GM18499 (cell line): ENCODE results near the gene GALNT18.
"Not testable (repeated sequence)": the region's sequence is repeated elsewhere in the genome, so short reads cannot be mapped to it uniquely, and the experiment has no call there.

Experiments
- ATAC-seq: cut with Tn5 transposase; IDR thresholded peaks from one replicate; pipeline ENCODE4 v1.9.1; 2021; ENCODE audit warnings: moderate number of reproducible peaks; ENCODE audit not compliant: insufficient read depth, unreplicated experiment

Gene GALNT18

DNA sequence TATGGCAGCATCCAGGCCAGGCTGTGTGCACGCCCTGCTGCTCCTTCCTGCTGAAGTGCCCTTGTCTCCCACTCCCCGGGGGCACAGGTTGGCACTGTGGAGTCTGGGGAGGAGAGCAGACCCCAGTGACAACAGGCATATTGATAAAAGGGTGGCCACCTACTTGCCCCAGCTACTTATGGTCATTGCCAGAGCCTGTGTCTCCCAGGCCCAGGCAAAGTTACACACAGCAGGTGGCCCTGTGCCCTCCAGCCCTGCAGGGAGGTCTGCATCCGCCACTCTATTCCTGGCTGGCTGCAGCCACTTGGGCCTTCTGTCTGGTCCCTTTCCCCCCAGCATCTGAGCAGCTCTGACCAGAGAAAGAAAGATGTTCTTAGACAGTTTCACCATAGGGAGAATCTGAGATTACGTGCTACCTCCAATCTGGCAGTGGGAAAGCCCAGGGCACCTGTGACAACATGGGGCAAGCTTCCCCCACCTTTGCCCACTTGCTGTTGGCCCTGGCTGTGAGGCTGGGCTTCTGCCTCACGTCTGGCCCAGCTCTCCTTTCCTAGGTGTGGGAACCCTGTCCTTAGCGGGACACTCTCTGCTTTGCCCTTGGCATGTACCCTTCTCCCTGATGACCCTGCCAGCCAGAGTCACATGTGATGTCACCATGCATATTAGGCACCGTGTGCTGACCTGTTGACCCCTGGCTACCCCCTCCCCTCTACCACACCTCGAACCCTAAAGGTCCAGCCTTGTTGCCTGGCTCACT is 243.4 kb downstream of the GALNT18 start:
- ATAC-seq, result no peak

DNA sequence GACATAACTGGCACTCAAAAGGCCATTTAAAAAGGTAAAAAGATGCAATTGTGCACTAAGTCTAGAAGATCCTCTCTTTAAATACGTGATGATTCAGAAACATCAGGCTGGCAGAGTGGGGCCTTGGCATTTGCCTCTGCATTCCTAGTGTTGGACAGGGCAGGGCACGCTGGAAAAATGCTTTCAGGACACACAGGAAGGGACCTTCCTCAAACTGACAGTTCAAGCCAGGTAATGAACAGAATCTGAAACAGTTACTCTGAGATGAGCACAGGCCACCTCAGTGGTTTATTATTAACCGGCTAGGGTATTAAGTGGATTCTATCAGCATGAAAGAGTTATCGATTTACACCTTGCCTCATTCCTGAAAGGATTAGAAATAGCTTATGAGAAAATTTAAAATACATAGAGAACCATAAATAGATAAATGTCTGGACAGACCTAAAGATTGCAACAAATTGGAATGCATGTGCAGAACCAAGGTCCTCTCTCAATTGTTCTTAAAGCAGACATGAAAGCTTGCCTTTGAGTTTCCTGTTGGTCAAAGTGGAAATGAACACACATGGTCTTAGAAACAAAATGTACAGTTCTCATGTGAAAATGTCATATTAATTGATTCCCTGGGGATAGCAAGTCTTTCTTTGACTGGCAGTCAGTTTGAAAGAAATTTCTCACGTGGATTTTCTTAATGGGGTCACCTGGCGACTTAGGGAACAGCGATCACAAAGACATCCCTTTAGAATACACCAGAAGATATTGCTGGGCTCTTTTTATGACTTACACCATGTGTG is 247.3 kb downstream of the GALNT18 start:
- ATAC-seq, result no peak

DNA sequence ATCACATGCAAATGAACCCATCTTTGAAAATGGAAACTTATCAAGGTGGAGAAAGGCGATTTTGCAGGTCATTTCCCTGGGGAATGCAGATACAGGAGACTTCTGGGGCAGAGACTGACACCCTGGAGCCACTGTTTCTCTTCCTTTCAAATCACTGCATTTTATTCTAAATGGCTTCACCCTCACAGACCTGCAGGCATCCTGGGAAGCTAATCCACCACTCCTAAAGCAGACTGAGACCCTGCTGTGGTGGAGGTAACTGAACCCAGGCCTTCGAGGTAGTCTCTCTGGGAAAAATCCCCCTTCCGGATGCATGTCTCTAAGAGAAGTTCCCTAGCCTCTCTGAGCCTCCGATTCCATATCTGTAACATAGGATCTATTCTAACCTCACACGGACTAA is 247.9 kb downstream of the GALNT18 start:
- no peak for ATAC-seq

DNA sequence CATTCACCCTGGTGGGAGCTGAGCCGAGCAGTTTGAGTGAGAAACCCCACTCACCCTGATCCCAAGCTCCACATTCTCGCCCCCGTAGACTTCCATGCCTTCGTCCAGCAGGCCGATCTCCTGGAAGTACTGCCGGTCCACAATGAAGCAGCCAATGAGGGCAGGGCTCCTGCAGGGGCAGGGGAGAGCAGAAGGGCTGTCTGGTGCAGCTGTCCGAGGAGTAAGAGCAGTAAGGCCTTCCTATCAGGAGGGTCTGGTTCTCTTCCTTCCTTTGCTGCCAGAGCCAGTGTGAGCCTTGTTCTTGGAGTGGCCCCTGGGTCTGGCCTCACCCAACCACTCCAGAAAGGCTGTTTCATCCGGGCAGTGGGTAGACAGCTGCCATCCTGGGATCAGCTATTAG is 249.3 kb downstream of the GALNT18 start:
- ATAC-seq, result no peak

DNA sequence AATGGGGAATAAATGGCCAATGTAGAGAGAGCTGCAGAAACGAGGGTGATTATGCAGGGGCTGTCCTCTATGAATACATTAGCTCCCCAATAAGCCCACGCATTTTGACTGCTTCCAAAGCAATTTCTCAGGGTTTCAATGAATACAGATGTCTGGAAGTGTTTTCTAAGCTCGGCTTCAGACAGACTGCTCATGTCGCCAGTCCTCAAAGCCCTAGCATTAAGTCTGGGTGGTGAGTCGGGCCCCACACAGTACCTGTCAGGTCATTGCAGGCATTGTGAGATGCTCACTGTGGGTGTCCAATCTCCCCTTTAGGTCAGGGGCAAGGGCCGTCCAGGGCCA is 250.9 kb downstream of the GALNT18 start:
- no peak for ATAC-seq

DNA sequence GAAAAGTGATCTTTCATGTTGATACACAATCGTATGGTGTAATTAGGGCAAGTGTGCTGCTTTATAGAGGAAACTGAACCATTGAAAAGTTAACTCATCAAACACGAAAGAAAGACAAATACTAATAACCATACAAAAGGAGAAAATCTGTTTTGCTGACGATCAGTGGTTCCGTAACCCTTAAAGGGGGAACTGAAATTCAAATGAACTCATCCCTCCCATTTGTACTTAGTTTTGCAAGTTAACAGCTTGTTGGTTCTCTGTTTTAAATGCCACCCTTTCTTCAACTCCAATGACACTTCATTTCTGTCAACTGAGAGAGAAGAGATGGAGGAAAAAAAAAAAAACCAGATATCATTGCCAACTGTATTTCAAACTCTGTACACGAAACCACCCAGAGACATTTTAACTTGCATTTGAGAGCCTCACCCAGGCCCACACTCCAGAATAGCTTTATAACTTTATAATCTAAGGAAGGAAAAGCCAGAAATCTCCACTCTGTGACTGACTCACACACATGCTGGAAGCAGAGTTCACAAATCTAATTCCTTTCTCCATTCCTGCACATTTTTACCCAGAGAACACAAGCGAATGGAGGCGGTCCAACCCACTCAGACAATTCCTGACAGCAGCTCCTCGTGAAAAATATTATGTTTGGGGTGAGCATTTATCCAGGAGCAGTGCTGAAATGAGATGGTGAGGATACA is 251.4 kb downstream of the GALNT18 start:
- no peak for ATAC-seq

DNA sequence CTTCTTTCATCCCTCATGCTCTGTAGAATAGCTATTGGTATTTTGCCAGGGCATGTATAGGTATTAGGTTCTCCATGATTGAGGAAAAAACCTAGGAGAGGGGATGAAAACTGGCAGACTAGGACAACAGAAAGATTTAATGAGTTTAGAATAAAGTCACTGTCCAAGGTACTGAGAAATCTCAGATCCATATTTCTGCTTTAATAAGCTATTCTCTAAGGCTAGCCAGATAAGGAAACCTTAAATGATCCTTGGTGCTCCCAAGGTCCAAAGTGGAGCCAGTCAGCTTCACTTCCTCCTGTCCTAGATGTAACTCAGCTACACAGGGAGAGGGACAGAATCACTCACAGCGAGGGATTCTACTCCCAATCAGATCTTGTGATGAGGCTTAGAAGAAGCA is 255.0 kb downstream of the GALNT18 start:
- ATAC-seq, result no peak

DNA sequence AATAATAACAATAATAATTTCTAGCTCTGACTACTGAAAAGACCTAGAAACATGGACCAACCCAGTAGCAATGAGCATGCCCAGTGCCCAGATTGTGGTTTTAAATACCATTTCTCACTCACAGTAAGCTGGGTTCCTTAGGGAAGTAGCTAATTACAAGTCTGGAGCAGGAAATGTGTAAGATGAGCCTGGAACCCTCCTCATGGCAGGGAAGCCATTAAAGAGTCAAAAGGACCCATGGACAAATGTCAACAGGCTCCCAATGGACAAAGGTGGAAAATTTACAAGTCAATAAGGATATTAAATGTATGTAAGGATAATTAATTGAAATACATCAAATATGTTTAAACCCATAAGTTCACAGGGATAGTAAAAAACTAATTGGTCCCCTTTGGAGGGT is 258.1 kb downstream of the GALNT18 start:
- no peak for ATAC-seq

DNA sequence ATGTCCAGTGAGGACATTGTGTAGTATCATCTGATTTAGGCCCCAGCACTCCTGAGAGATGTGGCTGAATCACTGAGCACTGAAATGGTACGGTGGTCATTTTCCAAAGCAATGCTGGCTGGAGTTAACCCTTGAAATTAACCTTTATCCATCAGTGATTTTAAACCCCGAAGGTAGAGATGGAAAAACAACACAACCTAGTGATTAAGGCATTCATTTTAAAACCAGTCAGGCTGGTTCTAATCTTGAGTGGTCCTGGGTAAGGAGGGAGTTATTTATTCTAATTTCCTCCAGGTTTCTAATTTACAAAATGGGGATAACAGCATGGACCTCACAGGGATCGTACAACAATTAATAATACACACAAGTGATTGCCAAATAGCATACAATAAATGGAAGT is 262.2 kb downstream of the GALNT18 start:
- no peak for ATAC-seq

DNA sequence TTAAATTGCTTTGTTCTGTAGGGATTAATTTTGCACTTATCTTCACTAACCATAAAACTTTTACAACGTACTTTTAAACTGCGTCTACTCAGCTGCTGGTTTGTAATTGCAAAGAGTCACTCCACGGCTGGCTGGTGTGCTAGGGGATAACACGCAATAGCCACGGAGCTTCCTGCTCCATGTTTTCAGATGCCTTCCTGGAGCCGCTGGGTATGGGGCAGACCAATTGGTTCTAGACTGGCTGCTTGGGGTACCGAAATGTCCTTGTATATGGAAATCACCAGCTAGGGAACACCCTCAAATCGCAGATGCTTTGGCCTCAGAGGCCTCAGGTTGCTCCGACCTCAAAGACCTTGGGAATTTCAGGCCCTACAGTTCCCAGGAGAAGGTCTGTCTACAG is 265.0 kb downstream of the GALNT18 start:
- no peak for ATAC-seq

DNA sequence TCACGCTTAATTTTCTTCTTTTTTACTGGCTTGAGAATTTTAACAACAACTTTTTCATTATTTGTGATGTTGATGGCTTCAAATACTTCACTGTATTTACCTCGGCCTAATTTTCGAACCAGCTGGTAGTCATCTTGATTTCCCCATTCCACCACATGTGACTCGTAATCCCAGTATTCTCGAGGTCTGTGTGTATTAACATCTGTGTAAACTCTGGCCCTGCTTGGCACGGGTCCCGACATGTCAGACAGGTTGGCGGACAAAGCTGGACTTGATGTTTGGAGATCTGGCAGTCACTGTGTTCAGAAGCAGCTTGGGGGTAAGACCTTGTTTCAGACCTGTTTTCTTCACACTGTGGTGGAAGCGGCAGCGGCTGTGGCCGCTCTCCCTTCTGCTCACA is 268.9 kb downstream of the GALNT18 start, which contains the start of gene CSNK2A3:
TSS of gene CSNK2A3 (minus strand) at position 373 of the 400 bp plus-strand sequence. CDS start at position 242, 131 bp downstream.
- ATAC-seq, result not testable (repeated sequence)

DNA sequence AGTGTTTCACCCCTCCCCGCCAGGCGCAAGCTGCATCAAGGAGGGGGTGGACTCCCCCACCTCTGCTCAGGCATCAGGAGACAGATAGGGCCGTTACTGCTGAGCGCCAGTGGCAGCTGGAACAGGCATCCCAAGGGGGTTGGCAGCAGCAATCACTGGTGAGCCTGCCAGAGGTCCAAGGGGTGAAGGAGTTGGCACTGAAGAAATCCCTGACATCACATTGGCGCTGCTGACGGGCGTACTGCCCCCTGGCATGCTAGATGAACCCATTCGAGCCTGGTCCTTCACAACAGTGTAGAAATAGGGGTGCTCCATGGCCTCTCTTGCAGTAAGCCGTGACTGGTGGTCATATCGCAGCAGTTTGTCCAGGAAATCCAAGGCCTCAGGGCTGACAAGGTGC is 270.0 kb downstream of the GALNT18 start:
- not testable (repeated sequence) for ATAC-seq

DNA sequence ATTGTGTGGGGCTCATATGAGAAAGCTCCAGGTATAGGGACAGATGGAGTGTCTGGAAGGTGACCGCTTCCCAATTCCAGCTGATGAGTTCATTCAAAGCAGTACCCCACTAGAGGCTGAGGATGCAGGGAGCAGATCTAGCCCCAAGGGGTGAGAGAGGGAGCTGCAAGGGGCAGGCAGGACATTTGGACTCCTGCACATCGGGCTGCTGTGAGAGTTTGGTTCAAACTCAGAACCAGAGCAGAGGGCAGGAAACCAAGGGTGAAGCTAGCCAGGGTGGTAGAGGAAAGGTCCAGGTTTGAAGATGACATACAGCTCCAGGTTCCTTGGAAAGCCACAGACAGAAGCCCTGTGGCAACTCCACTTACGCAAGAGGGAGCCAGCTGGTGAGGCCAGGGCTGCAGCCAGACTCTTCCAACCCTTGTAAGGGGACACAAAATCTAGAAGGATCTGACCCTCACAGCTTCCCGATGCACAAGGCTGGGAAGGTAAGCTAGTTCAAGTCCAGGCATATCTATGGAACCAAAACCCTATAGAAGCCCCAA is 270.7 kb downstream of the GALNT18 start:
- ATAC-seq, result no peak

DNA sequence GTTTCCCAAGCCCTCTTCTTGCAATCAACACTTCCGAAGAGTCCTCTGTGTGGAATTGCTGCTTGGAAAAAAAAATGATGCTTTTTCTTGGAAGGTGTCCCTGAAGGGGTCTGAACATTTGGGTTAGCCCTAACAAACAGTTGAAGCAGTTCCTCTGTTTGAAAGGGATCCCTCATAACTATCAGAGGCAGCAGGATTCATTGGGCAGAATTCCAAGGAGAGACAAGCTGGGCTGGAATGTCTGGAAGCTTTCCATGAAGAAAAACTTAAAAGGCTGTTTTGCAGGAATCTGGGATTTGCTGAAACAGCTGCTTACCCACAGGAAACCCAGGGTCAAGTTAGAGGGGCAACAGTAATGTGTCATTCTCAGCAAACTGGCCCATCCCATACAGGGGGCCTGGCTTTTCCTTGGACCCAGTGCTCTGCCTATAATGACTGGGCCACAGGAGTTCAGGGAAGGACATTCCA is 271.9 kb downstream of the GALNT18 start:
- no peak for ATAC-seq

DNA sequence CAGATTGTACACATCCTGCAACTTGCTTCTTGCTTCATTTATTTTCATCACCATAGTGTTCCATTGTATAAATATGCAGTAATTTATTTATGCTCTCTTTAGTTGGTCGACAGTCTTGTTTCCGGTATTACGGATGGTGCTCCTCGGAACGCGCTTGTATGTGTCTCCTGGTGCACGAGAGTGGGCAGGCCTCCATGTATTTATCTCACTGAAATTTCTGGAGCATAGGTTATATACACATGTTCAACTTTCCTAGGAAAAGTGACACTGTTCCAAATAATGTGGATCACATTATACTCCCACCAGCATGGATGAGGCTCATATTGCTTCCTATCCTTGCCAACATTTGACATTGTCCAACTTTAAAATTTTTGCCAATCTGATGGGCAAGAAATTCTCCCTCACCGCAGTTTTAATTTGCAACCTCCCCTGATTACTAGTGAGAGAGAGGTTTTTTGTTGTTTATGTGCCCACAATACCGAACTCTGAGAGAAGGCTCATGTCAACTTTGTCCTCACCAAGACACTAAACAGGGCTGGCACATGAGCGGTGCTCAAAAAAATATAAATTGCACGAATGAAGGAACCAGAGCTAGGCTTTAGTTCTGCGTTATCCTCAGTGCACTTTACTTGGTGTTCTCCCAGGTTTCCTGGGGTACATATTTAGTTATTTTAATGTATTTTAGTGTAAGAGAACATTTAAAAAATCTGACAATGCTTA is 272.5 kb downstream of the GALNT18 start:
- ATAC-seq, result no peak

DNA sequence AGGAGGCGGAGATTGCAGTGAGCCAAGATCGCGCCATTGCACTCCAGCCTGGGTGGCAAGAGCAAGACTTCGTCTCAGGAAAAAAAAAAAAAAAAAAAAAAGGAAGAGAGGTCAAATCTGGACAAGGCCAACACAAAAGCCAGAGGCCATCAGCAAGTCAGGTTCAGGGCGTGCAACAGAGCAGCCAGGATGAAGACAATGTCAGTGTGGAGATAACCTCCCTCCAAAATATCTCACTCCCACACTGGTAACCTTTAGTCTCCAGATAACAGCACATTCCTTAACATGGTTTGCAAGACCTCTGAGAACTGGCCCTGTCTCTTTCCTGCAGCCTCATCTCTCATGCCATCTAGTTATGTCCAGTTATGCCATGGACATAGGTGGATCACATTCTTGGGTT is 273.5 kb downstream of the GALNT18 start:
- ATAC-seq, result no peak

DNA sequence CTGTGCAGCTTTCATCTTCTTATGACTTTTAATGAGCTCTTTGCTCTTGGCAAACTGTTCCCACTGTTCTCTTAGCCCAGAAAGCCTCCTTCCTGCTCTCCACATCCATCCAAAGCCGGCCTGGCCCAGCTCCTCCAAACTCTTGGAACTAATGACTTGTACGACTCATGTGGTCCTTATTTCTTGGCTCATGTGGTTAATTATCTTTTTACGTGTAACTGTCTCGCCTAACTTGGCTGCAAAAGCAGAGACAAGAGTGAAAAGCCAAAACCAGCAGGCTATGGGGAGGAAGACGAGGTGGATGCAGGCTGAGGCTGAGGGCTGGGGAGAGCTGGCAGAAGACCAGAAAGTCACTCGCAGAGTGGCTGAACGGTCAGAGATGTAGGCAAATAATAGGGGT is 274.2 kb downstream of the GALNT18 start:
- ATAC-seq, result no peak

DNA sequence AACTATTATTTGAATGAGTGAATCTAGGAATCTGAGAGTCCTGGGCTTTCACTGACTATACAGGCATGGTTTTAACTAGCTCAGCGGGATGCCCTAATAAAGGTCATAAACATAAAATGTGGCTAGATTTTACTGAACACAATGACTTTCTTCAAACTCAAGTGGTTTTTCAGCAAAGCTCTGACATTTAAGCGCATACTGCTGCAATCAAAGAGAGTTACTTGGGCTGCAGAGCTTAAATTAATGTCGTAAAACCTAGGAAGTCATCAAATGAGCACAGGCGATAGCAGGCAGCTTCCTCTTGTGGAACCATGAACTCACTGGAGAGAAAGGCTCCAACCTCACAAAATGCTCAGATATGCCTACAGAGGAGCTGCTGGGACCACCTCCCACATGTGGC is 275.5 kb downstream of the GALNT18 start:
- ATAC-seq, result no peak

DNA sequence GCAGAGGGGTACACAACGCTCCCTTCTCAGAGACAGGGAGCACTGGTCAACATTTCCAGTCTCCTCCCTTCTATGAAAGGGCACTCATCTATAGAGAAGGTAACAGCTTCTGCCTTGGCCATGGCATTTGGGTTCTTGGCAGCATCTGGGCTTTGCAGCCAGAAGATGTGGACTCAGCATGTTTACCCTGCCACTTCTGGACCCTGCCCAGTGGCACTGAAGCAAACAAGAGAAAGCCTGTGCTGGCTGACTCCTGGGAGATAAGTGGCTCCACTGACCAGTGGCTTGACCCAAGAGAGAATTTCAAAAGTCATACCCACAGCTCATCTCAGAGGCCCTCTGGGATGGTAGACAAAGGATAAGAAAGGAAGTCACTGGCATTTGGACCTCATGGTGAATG is 276.7 kb downstream of the GALNT18 start:
- no peak for ATAC-seq

DNA sequence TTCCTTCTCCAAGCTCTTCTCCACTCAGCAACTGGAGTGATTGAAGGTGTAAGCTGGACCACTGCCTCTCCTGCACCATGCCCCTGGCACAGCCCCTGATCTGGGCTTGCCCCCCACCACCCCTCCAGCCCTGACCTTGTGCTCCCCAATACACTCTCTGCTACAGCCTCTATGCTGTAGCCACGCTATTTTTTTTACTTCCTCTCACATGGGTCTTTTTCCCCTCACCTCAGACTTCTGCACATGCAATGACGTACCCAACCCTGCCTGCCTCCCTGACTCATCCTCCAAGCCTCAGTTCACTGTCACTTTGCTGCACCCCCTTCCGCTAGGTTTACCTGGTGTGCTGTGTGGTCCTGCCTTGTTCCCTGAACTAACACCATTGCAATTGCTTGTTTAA is 277.8 kb downstream of the GALNT18 start:
- ATAC-seq, result no peak
